Astrocyte (in vitro differentiated cells and primary cell): ENCODE measurements around the gene KLHL8.

Source experiments
- EZH2 ChIP-seq: IDR thresholded peaks from 2 replicates; pipeline ENCODE4 v1.6.1; 2012; ENCODE audit warnings: mild to moderate bottlenecking, low read length, inconsistent platforms; ENCODE audit not compliant: insufficient read depth
- TF ChIP-seq, protein P1 (sequence below): IDR thresholded peaks from 2 replicates; pipeline ENCODE4 v1.5.1; 2011; ENCODE audit warnings: low read depth, mild to moderate bottlenecking, inconsistent platforms, low read length, moderate library complexity; ENCODE audit not compliant: insufficient read depth

DNA sequence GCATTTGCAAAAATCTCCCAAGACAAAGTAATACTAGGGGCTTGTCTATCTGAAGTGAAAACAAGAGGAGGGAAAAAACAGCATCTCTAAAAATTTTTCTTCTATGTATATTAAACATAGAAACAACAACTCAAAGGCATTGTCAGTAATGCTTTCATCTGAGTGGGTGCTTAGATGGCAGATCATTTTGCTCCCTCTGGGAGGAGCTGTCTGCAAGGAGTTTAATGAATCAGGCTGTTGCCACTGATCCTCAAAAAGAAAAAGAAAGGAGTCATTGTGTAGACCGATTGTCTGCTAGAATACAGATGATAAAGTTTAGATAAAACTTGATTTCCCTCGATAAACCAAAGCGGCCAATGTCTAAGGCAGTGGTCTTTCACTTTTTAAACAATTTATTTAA lies 49.7 kb upstream of the KLHL8 start:
- TF ChIP-seq, protein P1, sequence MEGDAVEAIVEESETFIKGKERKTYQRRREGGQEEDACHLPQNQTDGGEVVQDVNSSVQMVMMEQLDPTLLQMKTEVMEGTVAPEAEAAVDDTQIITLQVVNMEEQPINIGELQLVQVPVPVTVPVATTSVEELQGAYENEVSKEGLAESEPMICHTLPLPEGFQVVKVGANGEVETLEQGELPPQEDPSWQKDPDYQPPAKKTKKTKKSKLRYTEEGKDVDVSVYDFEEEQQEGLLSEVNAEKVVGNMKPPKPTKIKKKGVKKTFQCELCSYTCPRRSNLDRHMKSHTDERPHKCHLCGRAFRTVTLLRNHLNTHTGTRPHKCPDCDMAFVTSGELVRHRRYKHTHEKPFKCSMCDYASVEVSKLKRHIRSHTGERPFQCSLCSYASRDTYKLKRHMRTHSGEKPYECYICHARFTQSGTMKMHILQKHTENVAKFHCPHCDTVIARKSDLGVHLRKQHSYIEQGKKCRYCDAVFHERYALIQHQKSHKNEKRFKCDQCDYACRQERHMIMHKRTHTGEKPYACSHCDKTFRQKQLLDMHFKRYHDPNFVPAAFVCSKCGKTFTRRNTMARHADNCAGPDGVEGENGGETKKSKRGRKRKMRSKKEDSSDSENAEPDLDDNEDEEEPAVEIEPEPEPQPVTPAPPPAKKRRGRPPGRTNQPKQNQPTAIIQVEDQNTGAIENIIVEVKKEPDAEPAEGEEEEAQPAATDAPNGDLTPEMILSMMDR, result peak; percentile 53
- no peak for TF ChIP-seq EZH2
